Upper lobe of left lung (tissue), 6 donors: ENCODE data around the gene CPO. TPM values are rescaled to one million over a fixed set of nuclear protein-coding genes. Genes with fewer than 3 reads are reported as not detected.

Source experiments
- ATAC-seq, 2 donors: fragments of 200-7000 bp; cut with Tn5 transposase; one replicate each; pipeline ENCODE4 v1.9.1; 2022; ENCODE audit warnings: mild to moderate bottlenecking in 2 of 2, moderate library complexity in 2 of 2; ENCODE audit not compliant: low FRiP score in 2 of 2
- DNase-seq, 2 donors: peaks; one replicate each; pipeline ENCODE4 v3.0.0-alpha.2; 2019 to 2020
- H3K27ac ChIP-seq, 4 donors: fragments of 200-600 bp; sonication (generic); one replicate each; pipeline ENCODE4 v1.5.1; 2016 to 2019
- H3K27me3 ChIP-seq, 4 donors: fragments of 200-600 bp; sonication (generic); one replicate each; pipeline ENCODE4 v1.5.1; 2017 to 2019
- H3K36me3 ChIP-seq, 4 donors: fragments of 200-600 bp; sonication (generic); one replicate each; pipeline ENCODE4 v1.5.1; 2016 to 2019
- H3K4me1 ChIP-seq, 4 donors: fragments of 200-600 bp; sonication (generic); one replicate each; pipeline ENCODE4 v1.5.1; 2018 to 2019
- H3K4me3 ChIP-seq, 4 donors: fragments of 200-600 bp; sonication (generic); one replicate each; pipeline ENCODE4 v1.5.1; 2017 to 2019; ENCODE audit warnings: mild to moderate bottlenecking in 2 of 4, moderate library complexity in 1 of 4
- H3K9me3 ChIP-seq, 4 donors: fragments of 200-600 bp; sonication (generic); one replicate each; pipeline ENCODE4 v1.5.1; 2018 to 2019
- EP300 ChIP-seq, 4 donors: sonication (generic); formaldehyde crosslinking; IDR thresholded peaks; one replicate each; pipeline ENCODE4 v1.5.1; 2017; ENCODE audit warnings: antibody characterized with exemption in 4 of 4, control low read depth in 2 of 4
- POLR2A ChIP-seq, 4 donors: fragments of 450-650 bp; IDR thresholded peaks; one replicate each; pipeline ENCODE4 v1.5.1; 2016 to 2017; ENCODE audit warnings: antibody characterized with exemption in 4 of 4, mild to moderate bottlenecking in 2 of 4
- POLR2AphosphoS5 ChIP-seq, 2 donors: sonication (generic); formaldehyde crosslinking; IDR thresholded peaks; one replicate each; pipeline ENCODE4 v1.5.1; 2017; ENCODE audit warnings: antibody characterized with exemption in 2 of 2
- WGBS, 2 donors: methylation state at CpG; one replicate each; pipeline ENCODE4 v1.1.5; 2017 to 2018; 5-methylcytosine and 5-hydroxymethylcytosine counted together
- total RNA-seq, 6 donors: library from RNA; depleted of rRNA in 4 of 6; stranded (reverse); fragments of >200 nt in 4 of 6; gene quantifications; one replicate each; pipeline versions ENCODE4 v1.1.0 to v1.2.1, GENCODE V29; 2016 to 2021
- TF ChIP-seq, protein P1 (sequence below), 6 experiments: fragments of 450-650 bp in 4 of 6; fragments of 200-600 bp in 2 of 6; sonication (generic) in 2 of 6; IDR thresholded peaks; one replicate each; pipeline ENCODE4 v1.5.1; 2016 to 2019; ENCODE audit warnings: antibody characterized with exemption in 6 of 6
- donor health status: DM: no; HTN: no; CAD: no; lungs with moderate emphysema.
- donor health status: DM: no; HTN: yes; CAD: no; lungs with severe emphysema.

The CPO gene
- total RNA-seq, 6 donors from 2014 or later: not detected

DNA sequence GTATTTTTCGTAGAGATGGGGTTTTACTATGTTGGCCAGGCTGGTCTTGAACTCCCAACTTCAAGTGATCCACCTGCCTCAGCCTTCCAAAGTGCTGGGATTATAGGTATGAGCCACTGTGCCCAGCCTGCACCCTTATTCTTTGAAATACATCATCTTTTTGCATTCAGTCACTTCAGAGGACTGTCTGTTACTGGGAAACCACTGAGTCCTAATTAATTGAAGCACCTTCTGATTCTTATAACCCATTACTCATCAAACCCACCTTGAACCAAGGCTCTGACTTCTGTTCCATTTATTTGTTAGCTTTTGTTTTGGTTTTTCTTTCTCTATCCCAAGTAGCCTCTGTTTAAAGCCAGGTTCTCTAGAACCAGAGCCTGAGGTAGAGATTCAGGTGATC lies 49.6 kb downstream of the CPO start:
- 71 to 94% methylated on average over 1 of the region's 1 CpG for WGBS, 2 donors
- Histone ChIP-seq H3K4me1 (peaks cover 0 to 6% (median 5%) of the 10 kb centered on the region in 4 donors), H3K27ac (no peak overlapping the region), H3K27me3 (no peaks in the 10 kb centered on the region), H3K36me3 (no peaks in the 10 kb centered on the region), H3K4me3 (no peak overlapping the region), H3K9me3 (no peaks in the 10 kb centered on the region)
- DNase-seq (no peak), ATAC-seq (no peak)
- TF ChIP-seq POLR2AphosphoS5 (IDR thresholded peaks at IDR 0.05) (no peak), EP300 (IDR thresholded peaks at IDR 0.05) (no peak), POLR2A (IDR thresholded peaks at IDR 0.05) (no peak)
- TF ChIP-seq, protein P1, sequence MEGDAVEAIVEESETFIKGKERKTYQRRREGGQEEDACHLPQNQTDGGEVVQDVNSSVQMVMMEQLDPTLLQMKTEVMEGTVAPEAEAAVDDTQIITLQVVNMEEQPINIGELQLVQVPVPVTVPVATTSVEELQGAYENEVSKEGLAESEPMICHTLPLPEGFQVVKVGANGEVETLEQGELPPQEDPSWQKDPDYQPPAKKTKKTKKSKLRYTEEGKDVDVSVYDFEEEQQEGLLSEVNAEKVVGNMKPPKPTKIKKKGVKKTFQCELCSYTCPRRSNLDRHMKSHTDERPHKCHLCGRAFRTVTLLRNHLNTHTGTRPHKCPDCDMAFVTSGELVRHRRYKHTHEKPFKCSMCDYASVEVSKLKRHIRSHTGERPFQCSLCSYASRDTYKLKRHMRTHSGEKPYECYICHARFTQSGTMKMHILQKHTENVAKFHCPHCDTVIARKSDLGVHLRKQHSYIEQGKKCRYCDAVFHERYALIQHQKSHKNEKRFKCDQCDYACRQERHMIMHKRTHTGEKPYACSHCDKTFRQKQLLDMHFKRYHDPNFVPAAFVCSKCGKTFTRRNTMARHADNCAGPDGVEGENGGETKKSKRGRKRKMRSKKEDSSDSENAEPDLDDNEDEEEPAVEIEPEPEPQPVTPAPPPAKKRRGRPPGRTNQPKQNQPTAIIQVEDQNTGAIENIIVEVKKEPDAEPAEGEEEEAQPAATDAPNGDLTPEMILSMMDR (IDR thresholded peaks at IDR 0.05): no peak

DNA sequence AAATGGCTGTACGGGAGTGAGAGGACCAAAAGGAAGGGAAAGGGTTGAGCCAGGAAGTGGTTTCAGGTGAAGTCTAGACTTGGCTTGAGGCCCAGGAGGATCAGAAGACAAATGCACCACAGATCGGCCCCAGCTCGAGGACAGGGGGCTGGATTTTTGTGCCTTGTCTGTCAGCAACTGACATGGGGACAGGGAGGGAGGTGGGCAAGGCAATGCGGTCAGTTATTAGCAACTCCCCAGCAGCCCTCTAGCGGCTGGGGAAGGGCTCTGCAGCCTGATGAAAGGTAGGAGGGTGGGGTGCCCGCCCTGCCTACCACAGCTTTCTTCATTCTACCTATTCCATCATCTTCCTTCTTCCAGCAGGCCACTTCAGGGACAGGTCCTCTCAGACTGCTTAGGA lies 50.0 kb downstream of the CPO start:
- peak; percentile 75 to 80 for ATAC-seq

DNA sequence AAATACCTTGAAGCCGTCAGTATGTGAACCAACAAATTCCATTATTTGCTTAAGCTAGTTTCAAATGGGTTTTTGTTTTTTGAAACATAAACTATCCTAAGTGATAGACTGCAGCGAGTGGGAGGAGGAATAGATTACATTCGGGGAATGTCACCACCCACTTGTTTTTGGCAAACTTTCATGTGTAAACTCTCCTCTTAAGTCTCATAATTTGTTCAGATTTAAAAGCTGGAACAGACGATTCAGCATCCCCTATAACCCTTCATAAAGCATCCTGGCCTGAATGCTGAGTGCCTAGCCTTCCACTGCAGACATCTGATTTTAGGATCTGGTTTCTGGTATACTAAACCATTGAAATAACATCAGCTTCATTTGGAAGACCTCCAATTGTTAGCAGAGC lies 51.0 kb downstream of the CPO start:
- ATAC-seq (no peak), DNase-seq (no peak)
- TF ChIP-seq, protein P1 (IDR thresholded peaks at IDR 0.05): no peak
- no peak for TF ChIP-seq POLR2A (IDR thresholded peaks at IDR 0.05)
- TF ChIP-seq POLR2AphosphoS5 (IDR thresholded peaks at IDR 0.05): no peak
- no peak for TF ChIP-seq EP300 (IDR thresholded peaks at IDR 0.05)
- no peaks in the 10 kb centered on the region for H3K36me3 ChIP-seq
- no peak overlapping the region for H3K27ac ChIP-seq
- H3K9me3 ChIP-seq: no peaks in the 10 kb centered on the region
- WGBS, 2 donors: 40 to 58% methylated on average over 4 of the region's 4 CpGs
- H3K4me1 ChIP-seq: peaks cover 0 to 6% (median 4%) of the 10 kb centered on the region in 4 donors
- H3K27me3 ChIP-seq: no peaks in the 10 kb centered on the region
- H3K4me3 ChIP-seq: no peak overlapping the region

More for the DNA sequence above, 50.0 kb downstream of the CPO start:
- TF ChIP-seq, protein P1 (IDR thresholded peaks at IDR 0.05): peak; percentile 54 to 74 (median 66)
- no peak for TF ChIP-seq POLR2AphosphoS5 (IDR thresholded peaks at IDR 0.05)
- no peaks in the 10 kb centered on the region for H3K36me3 ChIP-seq
- no peaks in the 10 kb centered on the region for H3K27me3 ChIP-seq
- DNase-seq: peak in 1 of 2 donors; percentile 54
- no peak overlapping the region for H3K27ac ChIP-seq
- H3K4me3 ChIP-seq: no peak overlapping the region
- peaks cover 0 to 6% (median 4%) of the 10 kb centered on the region in 4 donors for H3K4me1 ChIP-seq
- H3K9me3 ChIP-seq: no peaks in the 10 kb centered on the region
- WGBS, 2 donors: 19 to 31% methylated on average over 5 to 6 of the region's 6 CpGs

DNA sequence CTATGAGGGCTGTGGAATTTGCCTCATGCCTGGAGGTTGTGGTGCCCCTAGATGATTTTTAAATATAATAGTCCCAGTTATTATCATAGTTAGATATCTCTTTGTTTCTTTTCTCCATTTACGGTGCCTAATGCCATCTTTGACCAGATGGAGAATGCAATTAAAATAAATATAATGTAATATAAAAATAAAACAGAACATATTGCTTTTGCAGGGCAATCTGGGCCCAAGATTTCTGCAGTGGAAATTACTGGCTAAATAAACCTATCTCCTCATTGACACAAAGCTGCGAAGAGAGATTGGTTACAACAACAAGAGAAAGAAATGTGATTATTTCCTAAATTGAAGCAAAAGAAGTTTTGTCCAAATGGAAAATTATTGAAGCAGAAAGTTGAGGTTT lies 51.8 kb downstream of the CPO start:
- 92 to 93% methylated on average over 2 of the region's 2 CpGs for WGBS, 2 donors
- Histone ChIP-seq H3K36me3 (no peaks in the 10 kb centered on the region), H3K27ac (no peak overlapping the region), H3K27me3 (no peaks in the 10 kb centered on the region), H3K9me3 (no peaks in the 10 kb centered on the region), H3K4me1 (peaks cover 0 to 6% (median 4%) of the 10 kb centered on the region in 4 donors), H3K4me3 (no peak overlapping the region)
- TF ChIP-seq EP300 (IDR thresholded peaks at IDR 0.05): no peak
- TF ChIP-seq POLR2A (IDR thresholded peaks at IDR 0.05): no peak
- TF ChIP-seq, protein P1 (IDR thresholded peaks at IDR 0.05): no peak
- TF ChIP-seq POLR2AphosphoS5 (IDR thresholded peaks at IDR 0.05): no peak
- ATAC-seq (no peak), DNase-seq (no peak)

DNA sequence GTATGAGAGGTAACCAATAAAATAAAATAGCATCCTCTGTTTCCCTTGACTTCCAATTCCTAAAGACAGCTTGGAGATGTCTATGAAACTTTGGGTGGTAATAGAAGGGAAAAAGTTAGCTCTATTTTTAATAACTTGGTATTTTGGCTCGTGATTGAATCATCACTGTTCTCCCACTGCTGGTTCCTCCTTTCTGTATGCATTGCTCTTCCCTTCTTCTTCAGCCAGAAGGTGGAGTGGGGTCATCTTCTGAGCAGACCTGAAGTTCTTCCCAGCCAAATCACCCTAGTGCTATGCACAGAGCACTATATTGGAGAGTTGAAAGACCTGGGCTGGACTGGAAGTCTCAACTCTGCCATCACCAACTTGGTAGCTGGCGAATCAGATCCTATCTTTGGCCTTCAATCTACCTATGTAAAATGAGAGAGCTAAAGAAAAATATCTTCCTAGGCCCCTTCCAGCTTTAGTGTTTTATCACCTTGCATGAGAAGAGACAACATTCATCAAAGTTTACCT lies 54.1 kb downstream of the CPO start:
- WGBS, 2 donors: 62 to 71% methylated on average over 2 of the region's 2 CpGs
- Histone ChIP-seq H3K27me3 (no peaks in the 10 kb centered on the region), H3K4me3 (no peak overlapping the region), H3K27ac (no peak overlapping the region), H3K36me3 (no peaks in the 10 kb centered on the region), H3K4me1 (peaks cover 0 to 6% (median 4%) of the 10 kb centered on the region in 4 donors), H3K9me3 (no peaks in the 10 kb centered on the region)
- no peak for ATAC-seq
- TF ChIP-seq POLR2AphosphoS5 (IDR thresholded peaks at IDR 0.05) (no peak), POLR2A (IDR thresholded peaks at IDR 0.05) (no peak), EP300 (IDR thresholded peaks at IDR 0.05) (no peak)
- TF ChIP-seq, protein P1 (IDR thresholded peaks at IDR 0.05): no peak
- no peak for DNase-seq
